Measurements from ENCODE around the gene TGFBR1.

Gene TGFBR1

DNA sequence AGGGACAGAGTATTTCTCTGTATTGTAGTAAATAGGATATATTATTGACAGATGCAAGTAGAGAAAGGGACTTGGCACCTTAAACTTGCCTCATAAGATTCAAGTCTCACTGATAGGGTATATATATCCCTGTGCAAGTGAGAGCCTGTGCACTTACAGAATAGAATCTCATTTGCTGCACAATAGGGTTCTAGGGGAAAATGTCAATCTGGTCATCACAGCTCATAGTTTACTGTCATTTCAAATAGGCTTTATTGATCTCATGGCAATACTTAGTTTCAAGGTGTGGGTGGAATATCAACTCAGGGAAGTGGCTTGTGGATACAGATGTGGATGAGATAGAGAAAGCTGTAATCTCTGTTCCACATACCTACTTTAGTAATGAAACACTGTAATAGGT, 42.3 kb downstream of the TGFBR1 start:
- ATAC-seq = no peak
- TF ChIP-seq ESRRG (CRISPR knock-in tag; IDR thresholded peaks at IDR 0.05) = no peak
- TF ChIP-seq ZC3H10 (CRISPR knock-in tag; IDR thresholded peaks at IDR 0.05) = no peak
- TF ChIP-seq ZFP3 (CRISPR knock-in tag; IDR thresholded peaks at IDR 0.05) = no peak
- TF ChIP-seq BACH2 (CRISPR knock-in tag; IDR thresholded peaks at IDR 0.05; ENCODE audit: borderline replicate concordance) = no peak
- no peak for TF ChIP-seq ISL1 (CRISPR knock-in tag; IDR thresholded peaks at IDR 0.05)
- TF ChIP-seq, protein P1, sequence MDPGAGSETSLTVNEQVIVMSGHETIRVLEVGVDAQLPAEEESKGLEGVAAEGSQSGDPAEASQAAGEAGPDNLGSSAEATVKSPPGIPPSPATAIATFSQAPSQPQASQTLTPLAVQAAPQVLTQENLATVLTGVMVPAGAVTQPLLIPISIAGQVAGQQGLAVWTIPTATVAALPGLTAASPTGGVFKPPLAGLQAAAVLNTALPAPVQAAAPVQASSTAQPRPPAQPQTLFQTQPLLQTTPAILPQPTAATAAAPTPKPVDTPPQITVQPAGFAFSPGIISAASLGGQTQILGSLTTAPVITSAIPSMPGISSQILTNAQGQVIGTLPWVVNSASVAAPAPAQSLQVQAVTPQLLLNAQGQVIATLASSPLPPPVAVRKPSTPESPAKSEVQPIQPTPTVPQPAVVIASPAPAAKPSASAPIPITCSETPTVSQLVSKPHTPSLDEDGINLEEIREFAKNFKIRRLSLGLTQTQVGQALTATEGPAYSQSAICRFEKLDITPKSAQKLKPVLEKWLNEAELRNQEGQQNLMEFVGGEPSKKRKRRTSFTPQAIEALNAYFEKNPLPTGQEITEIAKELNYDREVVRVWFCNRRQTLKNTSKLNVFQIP (CRISPR knock-in tag; IDR thresholded peaks at IDR 0.05; ENCODE audit: borderline replicate concordance, low read depth) = no peak
- TF ChIP-seq ZNF8 (CRISPR knock-in tag; IDR thresholded peaks at IDR 0.05) = no peak
- TF ChIP-seq, protein P2, sequence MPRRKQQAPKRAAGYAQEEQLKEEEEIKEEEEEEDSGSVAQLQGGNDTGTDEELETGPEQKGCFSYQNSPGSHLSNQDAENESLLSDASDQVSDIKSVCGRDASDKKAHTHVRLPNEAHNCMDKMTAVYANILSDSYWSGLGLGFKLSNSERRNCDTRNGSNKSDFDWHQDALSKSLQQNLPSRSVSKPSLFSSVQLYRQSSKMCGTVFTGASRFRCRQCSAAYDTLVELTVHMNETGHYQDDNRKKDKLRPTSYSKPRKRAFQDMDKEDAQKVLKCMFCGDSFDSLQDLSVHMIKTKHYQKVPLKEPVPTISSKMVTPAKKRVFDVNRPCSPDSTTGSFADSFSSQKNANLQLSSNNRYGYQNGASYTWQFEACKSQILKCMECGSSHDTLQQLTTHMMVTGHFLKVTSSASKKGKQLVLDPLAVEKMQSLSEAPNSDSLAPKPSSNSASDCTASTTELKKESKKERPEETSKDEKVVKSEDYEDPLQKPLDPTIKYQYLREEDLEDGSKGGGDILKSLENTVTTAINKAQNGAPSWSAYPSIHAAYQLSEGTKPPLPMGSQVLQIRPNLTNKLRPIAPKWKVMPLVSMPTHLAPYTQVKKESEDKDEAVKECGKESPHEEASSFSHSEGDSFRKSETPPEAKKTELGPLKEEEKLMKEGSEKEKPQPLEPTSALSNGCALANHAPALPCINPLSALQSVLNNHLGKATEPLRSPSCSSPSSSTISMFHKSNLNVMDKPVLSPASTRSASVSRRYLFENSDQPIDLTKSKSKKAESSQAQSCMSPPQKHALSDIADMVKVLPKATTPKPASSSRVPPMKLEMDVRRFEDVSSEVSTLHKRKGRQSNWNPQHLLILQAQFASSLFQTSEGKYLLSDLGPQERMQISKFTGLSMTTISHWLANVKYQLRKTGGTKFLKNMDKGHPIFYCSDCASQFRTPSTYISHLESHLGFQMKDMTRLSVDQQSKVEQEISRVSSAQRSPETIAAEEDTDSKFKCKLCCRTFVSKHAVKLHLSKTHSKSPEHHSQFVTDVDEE (CRISPR knock-in tag; IDR thresholded peaks at IDR 0.05) = no peak
- TF ChIP-seq ZNF565 (CRISPR knock-in tag; conservative IDR thresholded peaks at IDR 0.05; ENCODE audit: low read depth) = no peak

DNA sequence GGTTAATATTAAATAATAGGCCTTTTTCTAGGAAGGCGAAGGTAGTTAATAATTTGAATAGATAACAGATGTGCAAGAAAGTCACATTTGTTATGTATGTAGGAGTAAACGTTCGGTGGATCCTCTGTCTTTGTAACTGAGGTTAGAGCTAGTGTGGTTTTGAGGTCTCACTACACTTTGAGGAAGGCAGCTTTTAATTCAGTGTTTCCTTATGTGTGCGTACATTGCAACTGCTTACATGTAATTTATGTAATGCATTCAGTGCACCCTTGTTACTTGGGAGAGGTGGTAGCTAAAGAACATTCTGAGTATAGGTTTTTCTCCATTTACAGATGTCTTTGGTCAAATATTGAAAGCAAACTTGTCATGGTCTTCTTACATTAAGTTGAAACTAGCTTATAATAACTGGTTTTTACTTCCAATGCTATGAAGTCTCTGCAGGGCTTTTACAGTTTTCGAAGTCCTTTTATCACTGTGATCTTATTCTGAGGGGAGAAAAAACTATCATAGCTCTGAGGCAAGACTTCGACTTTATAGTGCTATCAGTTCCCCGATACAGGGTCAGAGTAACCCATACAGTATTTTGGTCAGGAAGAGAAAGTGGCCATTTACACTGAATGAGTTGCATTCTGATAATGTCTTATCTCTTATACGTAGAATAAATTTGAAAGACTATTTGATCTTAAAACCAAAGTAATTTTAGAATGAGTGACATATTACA, 45.7 kb downstream of the TGFBR1 start:
- TF ChIP-seq, protein P3, sequence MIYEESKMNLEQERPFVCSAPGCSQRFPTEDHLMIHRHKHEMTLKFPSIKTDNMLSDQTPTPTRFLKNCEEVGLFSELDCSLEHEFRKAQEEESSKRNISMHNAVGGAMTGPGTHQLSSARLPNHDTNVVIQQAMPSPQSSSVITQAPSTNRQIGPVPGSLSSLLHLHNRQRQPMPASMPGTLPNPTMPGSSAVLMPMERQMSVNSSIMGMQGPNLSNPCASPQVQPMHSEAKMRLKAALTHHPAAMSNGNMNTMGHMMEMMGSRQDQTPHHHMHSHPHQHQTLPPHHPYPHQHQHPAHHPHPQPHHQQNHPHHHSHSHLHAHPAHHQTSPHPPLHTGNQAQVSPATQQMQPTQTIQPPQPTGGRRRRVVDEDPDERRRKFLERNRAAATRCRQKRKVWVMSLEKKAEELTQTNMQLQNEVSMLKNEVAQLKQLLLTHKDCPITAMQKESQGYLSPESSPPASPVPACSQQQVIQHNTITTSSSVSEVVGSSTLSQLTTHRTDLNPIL (CRISPR knock-in tag; IDR thresholded peaks at IDR 0.05; ENCODE audit: low read depth) = no peak
- TF ChIP-seq CSDC2 (CRISPR knock-in tag; IDR thresholded peaks at IDR 0.05) = no peak
- no peak for TF ChIP-seq SNAI2 (CRISPR knock-in tag; IDR thresholded peaks at IDR 0.05)
- no peak for TF ChIP-seq ZNF565 (CRISPR knock-in tag; conservative IDR thresholded peaks at IDR 0.05; ENCODE audit: low read depth)
- TF ChIP-seq RARB (CRISPR knock-in tag; IDR thresholded peaks at IDR 0.05) = no peak
- TF ChIP-seq, protein P2 (CRISPR knock-in tag; IDR thresholded peaks at IDR 0.05) = no peak
- no peak for TF ChIP-seq ARNTL (CRISPR knock-in tag; IDR thresholded peaks at IDR 0.05; ENCODE audit: borderline replicate concordance, low read depth)
- TF ChIP-seq, protein P4, sequence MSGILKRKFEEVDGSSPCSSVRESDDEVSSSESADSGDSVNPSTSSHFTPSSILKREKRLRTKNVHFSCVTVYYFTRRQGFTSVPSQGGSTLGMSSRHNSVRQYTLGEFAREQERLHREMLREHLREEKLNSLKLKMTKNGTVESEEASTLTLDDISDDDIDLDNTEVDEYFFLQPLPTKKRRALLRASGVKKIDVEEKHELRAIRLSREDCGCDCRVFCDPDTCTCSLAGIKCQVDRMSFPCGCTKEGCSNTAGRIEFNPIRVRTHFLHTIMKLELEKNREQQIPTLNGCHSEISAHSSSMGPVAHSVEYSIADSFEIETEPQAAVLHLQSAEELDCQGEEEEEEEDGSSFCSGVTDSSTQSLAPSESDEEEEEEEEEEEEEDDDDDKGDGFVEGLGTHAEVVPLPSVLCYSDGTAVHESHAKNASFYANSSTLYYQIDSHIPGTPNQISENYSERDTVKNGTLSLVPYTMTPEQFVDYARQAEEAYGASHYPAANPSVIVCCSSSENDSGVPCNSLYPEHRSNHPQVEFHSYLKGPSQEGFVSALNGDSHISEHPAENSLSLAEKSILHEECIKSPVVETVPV (CRISPR knock-in tag; IDR thresholded peaks at IDR 0.05) = no peak
- no peak for TF ChIP-seq OSR1 (CRISPR knock-in tag; IDR thresholded peaks at IDR 0.05)
- TF ChIP-seq ZNF70 (CRISPR knock-in tag; IDR thresholded peaks at IDR 0.05) = no peak
- TF ChIP-seq, protein P1 (CRISPR knock-in tag; IDR thresholded peaks at IDR 0.05; ENCODE audit: borderline replicate concordance, low read depth) = no peak
- no peak for TF ChIP-seq BACH2 (CRISPR knock-in tag; IDR thresholded peaks at IDR 0.05; ENCODE audit: borderline replicate concordance)
- no peak for TF ChIP-seq ZFP30 (CRISPR knock-in tag; IDR thresholded peaks at IDR 0.05)
- ATAC-seq = no peak

Data from SK-N-SH treated with all-trans-retinoic acid at 6 μM for 48 hours (cell line).